Trophoblast cell (in vitro differentiated cells and primary cell): ENCODE results near the gene MXRA8.

Experiments used
- DNase-seq, 2 donors: peaks; one replicate each; pipeline ENCODE4 v3.0.0-alpha.2; 2016
- H2AFZ ChIP-seq: 2 replicates; pipeline ENCODE4 v1.6.1; 2013; ENCODE audit warnings: low read length, moderate library complexity, mild to moderate bottlenecking; ENCODE audit not compliant: insufficient read depth, poor library complexity
- H2AK5ac ChIP-seq: 2 replicates; pipeline ENCODE4 v1.6.1; 2013; ENCODE audit warnings: mild to moderate bottlenecking, low read length
- H2BK120ac ChIP-seq: 2 replicates; pipeline ENCODE4 v1.6.1; 2013; ENCODE audit warnings: low read length, mild to moderate bottlenecking, moderate library complexity; ENCODE audit not compliant: insufficient read depth, poor library complexity
- H2BK12ac ChIP-seq: 2 replicates; pipeline ENCODE4 v1.6.1; 2013; ENCODE audit warnings: mild to moderate bottlenecking, low read length, moderate library complexity
- H2BK5ac ChIP-seq: 2 replicates; pipeline ENCODE4 v1.6.1; 2013; ENCODE audit warnings: low read length, low read depth, moderate library complexity, mild to moderate bottlenecking; ENCODE audit not compliant: poor library complexity
- H3K14ac ChIP-seq: 2 replicates; pipeline ENCODE4 v1.6.1; 2013; ENCODE audit warnings: mild to moderate bottlenecking, low read length
- H3K18ac ChIP-seq: 2 replicates; pipeline ENCODE4 v1.6.1; 2013; ENCODE audit warnings: mild to moderate bottlenecking, low read length
- H3K23ac ChIP-seq: 2 replicates; pipeline ENCODE4 v1.6.1; 2013; ENCODE audit warnings: low read length
- H3K27ac ChIP-seq: 2 replicates; pipeline ENCODE4 v1.5.1; 2013; ENCODE audit warnings: low read depth, mild to moderate bottlenecking, inconsistent platforms, low read length, moderate library complexity
- H3K27me3 ChIP-seq: 2 replicates; pipeline ENCODE4 v1.6.1; 2013; ENCODE audit warnings: inconsistent platforms, mild to moderate bottlenecking, low read length, moderate library complexity; ENCODE audit not compliant: insufficient read depth
- H3K36me3 ChIP-seq, 2 experiments: 1 replicate in 1 of 2; 2 replicates in 1 of 2; pipeline ENCODE4 v1.6.1; 2013; ENCODE audit warnings: low read length in 2 of 2, mild to moderate bottlenecking in 2 of 2, moderate library complexity in 1 of 2; ENCODE audit not compliant: insufficient read depth in 2 of 2, control insufficient read depth in 1 of 2
- H3K4ac ChIP-seq: 2 replicates; pipeline ENCODE4 v1.6.1; 2013; ENCODE audit warnings: low read depth, mild to moderate bottlenecking, low read length, moderate library complexity
- H3K4me1 ChIP-seq, 2 experiments: 1 replicate in 1 of 2; 2 replicates in 1 of 2; pipeline ENCODE4 v1.6.1; 2013; ENCODE audit warnings: low read length in 2 of 2, mild to moderate bottlenecking in 2 of 2, moderate library complexity in 1 of 2; ENCODE audit not compliant: insufficient read depth in 2 of 2, control insufficient read depth in 1 of 2
- H3K4me2 ChIP-seq: 2 replicates; pipeline ENCODE4 v1.6.1; 2013; ENCODE audit warnings: inconsistent platforms, mild to moderate bottlenecking, low read length, moderate library complexity
- H3K4me3 ChIP-seq: 2 replicates; pipeline ENCODE4 v1.5.1; 2013; ENCODE audit warnings: mild to moderate bottlenecking, low read depth, low read length, inconsistent platforms
- H3K79me1 ChIP-seq: one replicate; pipeline ENCODE4 v1.6.1; 2013; ENCODE audit warnings: low read length
- H3K79me2 ChIP-seq: 2 replicates; pipeline ENCODE4 v1.6.1; 2013; ENCODE audit warnings: low read length, mild to moderate bottlenecking; ENCODE audit not compliant: control insufficient read depth, insufficient read depth, poor library complexity
- H3K9ac ChIP-seq: 2 replicates; pipeline ENCODE4 v1.6.1; 2013; ENCODE audit warnings: mild to moderate bottlenecking, low read length
- H3K9me3 ChIP-seq: 2 replicates; pipeline ENCODE4 v1.6.1; 2013; ENCODE audit warnings: low read depth, mild to moderate bottlenecking, control low read depth, inconsistent platforms, low read length; ENCODE audit not compliant: insufficient read depth
- H4K12ac ChIP-seq: 2 replicates; pipeline ENCODE4 v1.6.1; 2013; ENCODE audit warnings: low read depth, mild to moderate bottlenecking, low read length, moderate library complexity
- H4K8ac ChIP-seq: 2 replicates; pipeline ENCODE4 v1.6.1; 2013; ENCODE audit warnings: low read depth, mild to moderate bottlenecking, low read length, moderate library complexity
- H4K91ac ChIP-seq: one replicate; pipeline ENCODE4 v1.6.1; 2013; ENCODE audit warnings: low read depth, mild to moderate bottlenecking, low read length, moderate library complexity
- WGBS: extraction: QIAGEN DNeasy Blood & Tissue Kit; methylation state at CpG from one replicate; pipeline ENCODE4 v1.1.7; 2013; ENCODE audit warnings: missing lambda C conversion rate; ENCODE audit not compliant: insufficient read length, insufficient coverage; ENCODE audit errors: extremely low coverage; 5-methylcytosine and 5-hydroxymethylcytosine counted together

Gene MXRA8

GRCh38 chr1:1381294-1381693, 22.9 kb upstream of the MXRA8 start:
- Histone ChIP-seq H2AFZ (no peak overlapping the region), H2AK5ac (no peak overlapping the region), H3K4me1 (no peaks in the 10 kb centered on the region), H3K14ac (no peak overlapping the region), H3K4me3 (no peak overlapping the region), H3K9me3 (peaks cover 7% of the 10 kb centered on the region), H2BK5ac (no peak overlapping the region), H2BK12ac (no peak overlapping the region), H4K12ac (no peak overlapping the region), H3K27me3 (no peaks in the 10 kb centered on the region), H3K23ac (no peak overlapping the region), H4K8ac (no peak overlapping the region), H2BK120ac (no peak overlapping the region), H3K36me3 (peaks cover 26 to 37% of the 10 kb centered on the region in 2 experiments), H4K91ac (no peak overlapping the region), H3K79me2 (no peaks in the 10 kb centered on the region), H3K4me2 (no peak overlapping the region), H3K18ac (no peak overlapping the region), H3K79me1 (no peaks in the 10 kb centered on the region), H3K27ac (no peak overlapping the region), H3K4ac (no peak overlapping the region), H3K9ac (no peak overlapping the region)
- no CpG with 5 or more reads among the region's 8 CpGs for WGBS
- no peak for DNase-seq

GRCh38 chr1:1380860-1381259, 22.5 kb upstream of the MXRA8 start:
- no peak overlapping the region for H2BK12ac ChIP-seq
- H3K18ac ChIP-seq: no peak overlapping the region
- H2BK5ac ChIP-seq: no peak overlapping the region
- H3K27me3 ChIP-seq: no peaks in the 10 kb centered on the region
- no peak overlapping the region for H2BK120ac ChIP-seq
- no peak for DNase-seq
- no peak overlapping the region for H3K4me3 ChIP-seq
- peaks cover 3% of the 10 kb centered on the region for H3K79me1 ChIP-seq
- peaks cover 7% of the 10 kb centered on the region for H3K9me3 ChIP-seq
- no peak overlapping the region for H3K4me2 ChIP-seq
- H2AK5ac ChIP-seq: no peak overlapping the region
- no peak overlapping the region for H4K91ac ChIP-seq
- H3K23ac ChIP-seq: no peak overlapping the region
- no peak overlapping the region for H2AFZ ChIP-seq
- WGBS: no CpG with 5 or more reads among the region's 16 CpGs
- H3K14ac ChIP-seq: no peak overlapping the region
- no peak overlapping the region for H4K12ac ChIP-seq
- no peak overlapping the region for H3K27ac ChIP-seq
- no peak overlapping the region for H3K4ac ChIP-seq
- no peak overlapping the region for H3K9ac ChIP-seq
- H3K79me2 ChIP-seq: no peaks in the 10 kb centered on the region
- no peak overlapping the region for H4K8ac ChIP-seq
- peaks cover 25 to 33% of the 10 kb centered on the region in 2 experiments for H3K36me3 ChIP-seq
- H3K4me1 ChIP-seq: peaks cover 3% of the 10 kb centered on the region in 2 experiments

GRCh38 chr1:1377540-1378205, 19.3 kb upstream of the MXRA8 start:
- Histone ChIP-seq H3K14ac (no peak overlapping the region), H3K27me3 (no peaks in the 10 kb centered on the region), H2BK12ac (no peak overlapping the region), H4K8ac (no peak overlapping the region), H3K79me2 (peaks cover 13% of the 10 kb centered on the region), H3K36me3 (peaks cover 29 to 34% of the 10 kb centered on the region in 2 experiments), H3K4me3 (no peak overlapping the region), H3K4me1 (peaks cover 11 to 13% of the 10 kb centered on the region in 2 experiments), H3K79me1 (peaks cover 8% of the 10 kb centered on the region), H2BK120ac (no peak overlapping the region), H3K23ac (no peak overlapping the region), H3K4me2 (no peak overlapping the region), H3K27ac (no peak overlapping the region), H3K9ac (no peak overlapping the region), H2BK5ac (no peak overlapping the region), H3K9me3 (peaks cover 4% of the 10 kb centered on the region), H4K91ac (no peak overlapping the region), H2AK5ac (no peak overlapping the region), H3K18ac (no peak overlapping the region), H3K4ac (no peak overlapping the region), H4K12ac (no peak overlapping the region), H2AFZ (no peak overlapping the region)
- WGBS: no CpG with 5 or more reads among the region's 16 CpGs
- DNase-seq: no peak

- peaks cover 13% of the 10 kb centered on the region for H3K79me2 ChIP-seq
- peak overlapping the region; percentile 96 for H4K8ac ChIP-seq
- H4K12ac ChIP-seq: peak overlapping the region; percentile 76
- no peak overlapping the region for H2AFZ ChIP-seq
- H2AK5ac ChIP-seq: peak overlapping the region; percentile 63
- peaks cover 11 to 13% of the 10 kb centered on the region in 2 experiments for H3K4me1 ChIP-seq
- H3K14ac ChIP-seq: no peak overlapping the region
- no peaks in the 10 kb centered on the region for H3K27me3 ChIP-seq
- no peak for DNase-seq
- peak overlapping the region; percentile 25 for H3K4ac ChIP-seq
- peaks cover 4% of the 10 kb centered on the region for H3K9me3 ChIP-seq
- no peak overlapping the region for H3K23ac ChIP-seq
- no peak overlapping the region for H3K18ac ChIP-seq
- no peak overlapping the region for H4K91ac ChIP-seq
- no peak overlapping the region for H2BK120ac ChIP-seq
- peaks cover 8% of the 10 kb centered on the region for H3K79me1 ChIP-seq
- WGBS: no CpG with 5 or more reads among the region's 10 CpGs
- H3K9ac ChIP-seq: no peak overlapping the region
- no peak overlapping the region for H3K4me3 ChIP-seq
- no peak overlapping the region for H2BK12ac ChIP-seq
- H3K27ac ChIP-seq: no peak overlapping the region
- no peak overlapping the region for H3K4me2 ChIP-seq
- H2BK5ac ChIP-seq: no peak overlapping the region
- peaks cover 35% of the 10 kb centered on the region in 2 experiments for H3K36me3 ChIP-seq
Observed at GRCh38 chr1:1376551-1377226, 18.3 kb upstream of the MXRA8 start.
